ENCODE results near the gene IFITM10.

DNA sequence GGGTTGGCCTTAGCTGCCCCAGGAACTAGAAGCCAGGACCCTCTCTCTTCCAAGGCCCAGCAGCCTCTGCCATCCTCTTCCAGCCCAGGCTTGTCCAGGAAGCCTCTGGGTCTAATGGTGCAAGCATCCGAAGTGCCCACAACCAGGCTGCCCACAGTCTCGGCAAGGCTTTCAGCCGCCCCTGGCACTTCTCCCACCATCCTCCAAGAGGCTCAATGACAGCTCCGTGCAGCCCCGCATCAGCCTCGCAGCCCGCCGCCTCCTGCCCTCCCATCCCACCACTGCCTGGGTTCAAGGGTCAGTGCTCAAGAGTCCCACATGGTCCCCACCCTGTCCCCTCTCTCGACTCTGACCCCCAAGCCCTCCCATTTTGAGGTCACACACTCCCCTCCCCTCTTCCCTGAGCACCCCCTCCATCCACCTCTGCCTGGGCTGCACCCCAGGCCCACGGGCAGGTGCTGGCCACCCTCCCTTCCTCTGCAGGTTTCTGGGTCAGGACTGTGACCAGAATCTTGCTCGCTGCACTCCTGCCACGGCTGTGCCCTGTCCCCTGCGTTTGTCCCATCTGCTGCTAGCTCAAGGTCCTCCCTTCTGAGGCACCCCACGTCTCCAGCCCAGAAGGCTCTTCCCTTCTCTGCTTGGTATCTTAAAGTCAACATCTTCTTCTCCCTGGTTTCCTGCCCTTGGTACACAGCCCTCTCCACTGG, 17.2 kb downstream of the IFITM10 start:
- TF ChIP-seq, protein P1, sequence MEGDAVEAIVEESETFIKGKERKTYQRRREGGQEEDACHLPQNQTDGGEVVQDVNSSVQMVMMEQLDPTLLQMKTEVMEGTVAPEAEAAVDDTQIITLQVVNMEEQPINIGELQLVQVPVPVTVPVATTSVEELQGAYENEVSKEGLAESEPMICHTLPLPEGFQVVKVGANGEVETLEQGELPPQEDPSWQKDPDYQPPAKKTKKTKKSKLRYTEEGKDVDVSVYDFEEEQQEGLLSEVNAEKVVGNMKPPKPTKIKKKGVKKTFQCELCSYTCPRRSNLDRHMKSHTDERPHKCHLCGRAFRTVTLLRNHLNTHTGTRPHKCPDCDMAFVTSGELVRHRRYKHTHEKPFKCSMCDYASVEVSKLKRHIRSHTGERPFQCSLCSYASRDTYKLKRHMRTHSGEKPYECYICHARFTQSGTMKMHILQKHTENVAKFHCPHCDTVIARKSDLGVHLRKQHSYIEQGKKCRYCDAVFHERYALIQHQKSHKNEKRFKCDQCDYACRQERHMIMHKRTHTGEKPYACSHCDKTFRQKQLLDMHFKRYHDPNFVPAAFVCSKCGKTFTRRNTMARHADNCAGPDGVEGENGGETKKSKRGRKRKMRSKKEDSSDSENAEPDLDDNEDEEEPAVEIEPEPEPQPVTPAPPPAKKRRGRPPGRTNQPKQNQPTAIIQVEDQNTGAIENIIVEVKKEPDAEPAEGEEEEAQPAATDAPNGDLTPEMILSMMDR (IDR thresholded peaks at IDR 0.05; ENCODE audit: poor library complexity), result no peak
- TF ChIP-seq EZH2 (IDR thresholded peaks at IDR 0.05; ENCODE audit: borderline replicate concordance) (no peak), EZH2phosphoT487 (IDR thresholded peaks at IDR 0.05; ENCODE audit: low read depth, severe bottlenecking, unreplicated experiment) (no peak)
